Adrenal gland (tissue), 12 donors: ENCODE measurements around the gene SCUBE1. TPM values are rescaled to one million over a fixed set of nuclear protein-coding genes. Genes with fewer than 3 reads are reported as not detected.

Experiments
- DNase-seq, 7 donors: peaks; one replicate each; pipeline ENCODE4 v3.0.0-alpha.2; 2019 to 2020
- H3K27ac ChIP-seq, 5 donors: fragments of 200-600 bp; sonication (generic) in 4 of 5; 1 replicate in 3 of 5; 2 replicates in 2 of 5; pipeline versions ENCODE4 v1.5.1 to v1.8.0; 2016 to 2020; ENCODE audit warnings: mild to moderate bottlenecking in 1 of 5
- H3K27me3 ChIP-seq: fragments of 200-600 bp; 2 replicates; pipeline ENCODE4 v1.8.0; 2021
- H3K36me3 ChIP-seq, 2 donors: fragments of 200-600 bp; replicated peaks in 1 of 2; 1 replicate in 1 of 2; 2 replicates in 1 of 2; pipeline versions ENCODE4 v1.5.1 to v1.8.0; 2018 to 2022
- H3K4me1 ChIP-seq, 2 donors: fragments of 200-600 bp; replicated peaks in 1 of 2; 1 replicate in 1 of 2; 2 replicates in 1 of 2; pipeline versions ENCODE4 v1.5.1 to v1.8.0; 2018 to 2021
- H3K4me3 ChIP-seq, 4 donors: fragments of 200-600 bp; sonication (generic) in 3 of 4; one replicate each; pipeline ENCODE4 v1.5.1; 2016 to 2018
- H3K9me3 ChIP-seq, 3 donors: fragments of 200-600 bp; sonication (generic) in 1 of 3; replicated peaks in 1 of 3; 1 replicate in 2 of 3; 2 replicates in 1 of 3; pipeline versions ENCODE4 v1.5.1 to v1.8.0; 2016 to 2021
- CTCF ChIP-seq, 6 experiments: fragments of 450-650 bp in 4 of 6; fragments of 200-600 bp in 2 of 6; sonication (generic) in 1 of 6; IDR thresholded peaks; 1 replicate in 5 of 6; 2 replicates in 1 of 6; pipeline versions ENCODE4 v1.5.1 to v1.8.0; 2016 to 2021; ENCODE audit warnings: antibody characterized with exemption in 6 of 6, mild to moderate bottlenecking in 2 of 6, moderate library complexity in 1 of 6
- POLR2A ChIP-seq, 2 donors: fragments of 450-650 bp; IDR thresholded peaks; one replicate each; pipeline ENCODE4 v1.6.1; 2017; ENCODE audit warnings: antibody characterized with exemption in 2 of 2, mild to moderate bottlenecking in 2 of 2, moderate library complexity in 1 of 2
- WGBS, 4 donors: extraction: QIAGEN DNeasy Blood & Tissue Kit in 2 of 4; methylation state at CpG; one replicate each; pipeline versions ENCODE4 v1.1.5 to v1.1.7; 2013 to 2017; 5-methylcytosine and 5-hydroxymethylcytosine counted together
- intact Hi-C, 2 donors: fragments of 100-400 bp; cut with DNase I; formaldehyde crosslinking; loops; one replicate each; pipeline versions ENCODE4 v1.14.1 to v1.15.0; 2022 to 2023
- polyA plus RNA-seq, 3 donors: library from polyadenylated mRNA; stranded (reverse); fragments of 200-250 nt in 2 of 3; fragments of 350-450 nt in 1 of 3; fragmentation: Illumina TruSeq in 1 of 3; extraction: RNeasy Lipid Tissue Mini Kit (QIAGEN cat#74804) in 1 of 3; gene quantifications; one replicate each; pipeline ENCODE4 v1.2.3, GENCODE V29; 2013 to 2014
- total RNA-seq, 9 donors: library from RNA; depleted of rRNA in 4 of 9; stranded (reverse); fragments of >200 nt in 4 of 9; fragments of 120-200 nt in 1 of 9; fragmentation: NEBNext Ultra II Directional in 1 of 9; extraction: Animal tissue kit (Norgen Biotek cat#: 25700) in 1 of 9; gene quantifications; one replicate each; pipeline versions ENCODE4 v1.1.0 to v1.2.4, GENCODE V29; 2013 to 2023
- donor health status: healthy with polysubstance abuse.
- donor health status: Bipolar disorder and iron deficiency.
- donor health status: DM: yes; HTN: yes; CAD: no.
- donor health status: DM: no; HTN: no; CAD: no.
- donor health status: DM: no; HTN: no; CAD: no.
- donor health status: DM: yes; HTN: yes; CAD: no.

The SCUBE1 gene
- total and polyA plus RNA-seq, 12 donors, result 1.4 to 34.0 (median 8.8) TPM

GRCh38 chr22:43297270-43298061, 45.7 kb downstream of the SCUBE1 start:
- no peak for DNase-seq
- WGBS, 4 donors, result 81 to 91% (median 83%) methylated on average over 12 to 18 of the region's 18 CpGs
- intact Hi-C loops, result no loop called here

DNA sequence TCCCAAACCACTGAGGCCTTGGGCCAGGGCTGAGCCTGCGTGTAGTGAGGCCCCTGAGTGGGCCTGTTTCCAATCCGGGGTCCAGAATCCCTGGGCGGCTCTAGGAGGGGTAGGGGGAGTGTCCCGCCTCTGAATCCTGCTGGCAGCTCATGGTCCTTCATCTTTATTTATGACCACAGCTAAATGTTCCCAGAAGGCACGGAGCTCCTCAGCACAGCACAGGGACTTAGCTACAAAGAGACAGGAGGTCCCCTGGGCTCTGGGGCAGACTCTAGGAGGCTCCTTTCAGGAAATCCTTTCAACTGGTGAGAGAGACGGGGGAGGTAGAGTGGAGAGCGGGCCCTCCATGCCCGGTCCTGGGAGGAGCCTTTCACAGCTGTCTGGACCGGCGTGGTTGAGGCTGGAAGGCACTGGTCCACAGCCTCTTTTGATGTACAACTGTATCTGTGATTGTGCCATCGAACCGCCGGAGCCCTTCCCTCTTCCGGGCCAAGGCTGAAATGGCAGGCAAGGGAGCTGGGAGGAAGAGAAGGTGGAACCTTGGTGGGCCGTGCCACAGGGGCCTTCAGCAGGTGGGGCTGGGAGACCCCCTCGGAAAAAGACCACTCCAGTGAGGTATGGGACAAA, 46.8 kb downstream of the SCUBE1 start:
- intact Hi-C loops, result no loop called here
- H3K27ac ChIP-seq, result peak overlapping the region in 2 of 5 donors; percentile 79 to 87
- 59 to 68% (median 61%) methylated on average over 12 to 16 of the region's 16 CpGs for WGBS, 4 donors

More at GRCh38 chr22:43297270-43298061, 45.7 kb downstream of the SCUBE1 start:
- no peaks in the 10 kb centered on the region for H3K9me3 ChIP-seq
- H3K27me3 ChIP-seq, result no peaks in the 10 kb centered on the region
- peak overlapping the region in 2 of 5 donors; percentile 79 to 87 for H3K27ac ChIP-seq
- peaks cover 0 to 28% of the 10 kb centered on the region in 2 donors for H3K4me1 ChIP-seq
- TF ChIP-seq CTCF (IDR thresholded peaks at IDR 0.05), result no peak
- TF ChIP-seq POLR2A (IDR thresholded peaks at IDR 0.05), result no peak
- no peak overlapping the region for H3K4me3 ChIP-seq
- no peaks in the 10 kb centered on the region for H3K36me3 ChIP-seq

DNA sequence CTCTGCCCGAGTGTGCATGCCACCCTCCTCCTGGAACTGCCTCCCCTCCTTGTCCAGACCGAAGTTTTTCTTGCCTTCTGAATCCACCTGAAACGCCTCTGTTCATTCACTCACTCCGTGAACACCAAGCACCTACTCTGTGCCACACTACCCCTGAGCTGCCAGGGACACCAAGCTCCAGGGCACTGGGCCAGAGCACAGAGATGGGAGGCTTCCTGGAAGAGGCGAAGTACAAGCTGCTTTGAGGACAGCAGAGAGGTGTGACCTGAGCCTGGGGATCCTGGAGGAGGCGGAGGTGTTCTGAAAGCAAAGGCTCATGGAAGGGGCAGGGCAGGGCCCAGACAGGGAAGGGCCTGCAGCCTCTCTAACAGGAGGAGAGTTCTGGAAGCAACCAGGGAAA, 47.5 kb downstream of the SCUBE1 start:
- WGBS, 4 donors, result 80 to 86% (median 84%) methylated on average over 6 of the region's 6 CpGs
- DNase-seq, result no peak
- Histone ChIP-seq H3K27ac (peak overlapping the region in 2 of 5 donors; percentile 79 to 87), H3K4me3 (no peak overlapping the region), H3K27me3 (no peaks in the 10 kb centered on the region), H3K4me1 (peaks cover 0 to 21% of the 10 kb centered on the region in 2 donors), H3K36me3 (no peaks in the 10 kb centered on the region), H3K9me3 (no peaks in the 10 kb centered on the region)
- TF ChIP-seq CTCF (IDR thresholded peaks at IDR 0.05) (no peak), POLR2A (IDR thresholded peaks at IDR 0.05) (no peak)
- intact Hi-C loops, result no loop called here

More for the DNA sequence above, 46.8 kb downstream of the SCUBE1 start:
- Histone ChIP-seq H3K36me3 (no peaks in the 10 kb centered on the region), H3K9me3 (no peaks in the 10 kb centered on the region), H3K4me3 (no peak overlapping the region), H3K27me3 (no peaks in the 10 kb centered on the region), H3K4me1 (peaks cover 0 to 23% of the 10 kb centered on the region in 2 donors)
- DNase-seq, result no peak
- TF ChIP-seq CTCF (IDR thresholded peaks at IDR 0.05) (no peak), POLR2A (IDR thresholded peaks at IDR 0.05) (no peak)

GRCh38 chr22:43295173-43295572, 48.0 kb downstream of the SCUBE1 start:
- WGBS, 4 donors, result 63 to 93% (median 74%) methylated on average over 6 of the region's 6 CpGs
- no peaks in the 10 kb centered on the region for H3K36me3 ChIP-seq
- no peak overlapping the region for H3K4me3 ChIP-seq
- H3K27me3 ChIP-seq, result no peaks in the 10 kb centered on the region
- DNase-seq, result peak in 1 of 7 donors; percentile 43
- H3K9me3 ChIP-seq, result no peaks in the 10 kb centered on the region
- TF ChIP-seq POLR2A (IDR thresholded peaks at IDR 0.05) (no peak), CTCF (IDR thresholded peaks at IDR 0.05) (no peak)
- intact Hi-C loops, result no loop called here
- peaks cover 0 to 26% of the 10 kb centered on the region in 2 donors for H3K4me1 ChIP-seq
- H3K27ac ChIP-seq, result peak overlapping the region in 2 of 5 donors; percentile 79 to 87
